Tibial nerve (tissue), 4 donors: Measurements from ENCODE around the gene SLC9A2.

ENCODE experiments used
- CTCF ChIP-seq, 5 experiments: fragments of 200-600 bp in 3 of 5; fragments of 450-650 bp in 2 of 5; sonication (generic) in 3 of 5; IDR thresholded peaks; one replicate each; pipeline ENCODE4 v1.5.1; 2016 to 2019; ENCODE audit warnings: antibody characterized with exemption in 5 of 5, mild to moderate bottlenecking in 3 of 5, moderate library complexity in 2 of 5
- EP300 ChIP-seq, 2 donors: sonication (generic); formaldehyde crosslinking; IDR thresholded peaks; one replicate each; pipeline ENCODE4 v1.6.1; 2017; ENCODE audit warnings: antibody characterized with exemption in 2 of 2, mild to moderate bottlenecking in 1 of 2
- POLR2A ChIP-seq, 2 donors: fragments of 450-650 bp; IDR thresholded peaks; one replicate each; pipeline ENCODE4 v1.6.1; 2017; ENCODE audit warnings: antibody characterized with exemption in 2 of 2, mild to moderate bottlenecking in 2 of 2, moderate library complexity in 2 of 2

GRCh38 chr2:102674836-102675235 is 55.5 kb downstream of the SLC9A2 start:
- TF ChIP-seq CTCF (IDR thresholded peaks at IDR 0.05) (no peak), EP300 (IDR thresholded peaks at IDR 0.05) (no peak), POLR2A (IDR thresholded peaks at IDR 0.05) (no peak)
